Kidney (tissue), 22 donors: ENCODE measurements around the gene PPTC7. TPM values are rescaled to one million over a fixed set of nuclear protein-coding genes. Genes with fewer than 3 reads are reported as not detected.

Experiments
- DNase-seq, 5 donors: peaks; one replicate each; pipeline ENCODE4 v3.0.0-alpha.2; 2013 to 2020
- FAIRE-seq: peaks from 2 replicates; lab custom pipeline; 2012; peaks lifted over from hg19 to GRCh38; lab: Jason Lieb, UNC
- H3K27ac ChIP-seq, 2 donors: one replicate each; pipeline ENCODE4 v1.7.0; 2013; ENCODE audit warnings: low read depth in 2 of 2, low read length in 2 of 2, inconsistent platforms in 1 of 2
- H3K27me3 ChIP-seq: one replicate; pipeline ENCODE4 v1.7.1; 2013; ENCODE audit warnings: low read length, inconsistent platforms; ENCODE audit not compliant: control insufficient read depth, insufficient read depth
- H3K36me3 ChIP-seq, 3 donors: one replicate each; pipeline versions ENCODE4 v1.7.0 to v1.7.1; 2013; ENCODE audit warnings: low read length in 3 of 3, control low read depth in 1 of 3, inconsistent platforms in 1 of 3; ENCODE audit not compliant: insufficient read depth in 3 of 3, control insufficient read depth in 2 of 3
- H3K4me1 ChIP-seq, 3 donors: one replicate each; pipeline versions ENCODE4 v1.7.0 to v1.7.1; 2013; ENCODE audit warnings: low read length in 3 of 3, inconsistent platforms in 1 of 3, low read depth in 1 of 3; ENCODE audit not compliant: control insufficient read depth in 2 of 3, insufficient read depth in 2 of 3
- H3K4me3 ChIP-seq, 3 donors: one replicate each; pipeline versions ENCODE4 v1.7.0 to v1.8.1; 2013; ENCODE audit warnings: low read length in 3 of 3, control low read depth in 1 of 3, inconsistent platforms in 1 of 3
- H3K9ac ChIP-seq, 3 donors: one replicate each; pipeline versions ENCODE4 v1.7.0 to v1.7.1; 2013; ENCODE audit warnings: low read length in 3 of 3, control low read depth in 1 of 3, inconsistent platforms in 1 of 3
- H3K9me3 ChIP-seq, 3 donors: one replicate each; pipeline versions ENCODE4 v1.7.0 to v1.7.1; 2013; ENCODE audit warnings: low read length in 3 of 3, control low read depth in 1 of 3, inconsistent platforms in 1 of 3; ENCODE audit not compliant: control insufficient read depth in 2 of 3, insufficient read depth in 1 of 3
- intact Hi-C: fragments of 100-400 bp; cut with DNase I; formaldehyde crosslinking; loops from one replicate; pipeline ENCODE4 v1.11.1; 2022
- long read RNA-seq, 10 donors: library from polyadenylated mRNA in 1 of 10; unstranded in 1 of 10; transcript quantifications; one replicate each; pipeline ENCODE4 v2.0.0 and lab custom pipeline, GENCODE V29; 2021 to 2026
- polyA plus RNA-seq: library from polyadenylated mRNA; stranded (reverse); fragments of 350-450 nt; fragmentation: Illumina TruSeq; extraction: RNeasy Lipid Tissue Mini Kit (QIAGEN cat#74804); gene quantifications from one replicate; pipeline ENCODE4 v1.2.3, GENCODE V29; 2014; ENCODE audit warnings: low read depth, low replicate concordance; ENCODE audit not compliant: insufficient read depth
- total RNA-seq: library from RNA; stranded (reverse); fragmentation: NEBNext Ultra II Directional; extraction: Animal tissue kit (Norgen Biotek cat#: 25700); gene quantifications from one replicate; pipeline ENCODE4 v1.2.1, GENCODE V29; 2021
- TF ChIP-seq, protein P1 (sequence below): IDR thresholded peaks from 3 replicates; pipeline ENCODE4 v1.5.1; 2012; ENCODE audit warnings: mild to moderate bottlenecking, moderate library complexity, borderline replicate concordance; ENCODE audit not compliant: insufficient read depth; ENCODE audit errors: extremely low read depth
- donor health status: control.
- donor health status: control.
- donor health status: control.
- donor health status: control.
- donor health status: control.
- donor health status: DM: yes; HTN: yes; CAD: no.
- donor health status: Normal renal cell carcinoma (clear cell type).

Gene PPTC7, protein sequence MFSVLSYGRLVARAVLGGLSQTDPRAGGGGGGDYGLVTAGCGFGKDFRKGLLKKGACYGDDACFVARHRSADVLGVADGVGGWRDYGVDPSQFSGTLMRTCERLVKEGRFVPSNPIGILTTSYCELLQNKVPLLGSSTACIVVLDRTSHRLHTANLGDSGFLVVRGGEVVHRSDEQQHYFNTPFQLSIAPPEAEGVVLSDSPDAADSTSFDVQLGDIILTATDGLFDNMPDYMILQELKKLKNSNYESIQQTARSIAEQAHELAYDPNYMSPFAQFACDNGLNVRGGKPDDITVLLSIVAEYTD
- total RNA-seq (27.9 TPM), polyA plus RNA-seq (10.0 TPM)
- long read RNA-seq, donor 1, full-length matches to known transcripts, result 1 of 1 reads
- long read RNA-seq, donor 1, partial matches to known transcripts, result 0 of 1 reads
- long read RNA-seq, donor 1, other reads (novel, unspliced or antisense), result 0 of 1 reads
- long read RNA-seq, donor 2, full-length matches to known transcripts, result 5 of 5 reads
- long read RNA-seq, donor 2, partial matches to known transcripts, result 0 of 5 reads
- long read RNA-seq, donor 2, other reads (novel, unspliced or antisense), result 0 of 5 reads
- long read RNA-seq, donor 3, full-length matches to known transcripts, result 1 of 1 reads
- long read RNA-seq, donor 3, partial matches to known transcripts, result 0 of 1 reads
- long read RNA-seq, donor 3, other reads (novel, unspliced or antisense), result 0 of 1 reads
- long read RNA-seq, donor 4, full-length matches to known transcripts, result 3 of 77 reads
- long read RNA-seq, donor 4, partial matches to known transcripts, result 54 of 77 reads
- long read RNA-seq, donor 4, other reads (novel, unspliced or antisense), result 20 of 77 reads
- long read RNA-seq, donor 5, result 0 reads
- long read RNA-seq, donor 6, result 0 reads
- long read RNA-seq, donor 7, full-length matches to known transcripts, result 4 of 10 reads
- long read RNA-seq, donor 7, partial matches to known transcripts, result 0 of 10 reads
- long read RNA-seq, donor 7, other reads (novel, unspliced or antisense), result 6 of 10 reads
- long read RNA-seq, donor 8, partial matches to known transcripts, result 0 of 1 reads
- long read RNA-seq, donor 8, other reads (novel, unspliced or antisense), result 0 of 1 reads
- long read RNA-seq, donor 9, full-length matches to known transcripts, result 4 of 4 reads
- long read RNA-seq, donor 9, partial matches to known transcripts, result 0 of 4 reads
- long read RNA-seq, donor 9, other reads (novel, unspliced or antisense), result 0 of 4 reads
- long read RNA-seq, donor 10, full-length matches to known transcripts, result 2 of 2 reads
- long read RNA-seq, donor 10, partial matches to known transcripts, result 0 of 2 reads
- long read RNA-seq, donor 10, other reads (novel, unspliced or antisense), result 0 of 2 reads

GRCh38 chr12:110583137-110584059 is at the start of gene PPTC7:
TSS of gene PPTC7 (minus strand) at chr12:110583318. CDS start at chr12:110583031, 287 bp downstream.
- Histone ChIP-seq H3K4me1 (peaks cover 6 to 28% (median 13%) of the 10 kb centered on the region in 3 donors), H3K9me3 (no peaks in the 10 kb centered on the region), H3K27ac (peak within 1 kb of the TSS; percentile 94), H3K27me3 (no peaks in the 10 kb centered on the region), H3K9ac (peak within 1 kb of the TSS; percentile 57 to 95 (median 87)), H3K36me3 (no peaks in the 10 kb centered on the region), H3K4me3 (peak within 1 kb of the TSS; percentile 77 to 84 (median 79))
- FAIRE-seq (no peak), DNase-seq (peak; percentile 97 to 99 (median 98))
- TF ChIP-seq, protein P1, sequence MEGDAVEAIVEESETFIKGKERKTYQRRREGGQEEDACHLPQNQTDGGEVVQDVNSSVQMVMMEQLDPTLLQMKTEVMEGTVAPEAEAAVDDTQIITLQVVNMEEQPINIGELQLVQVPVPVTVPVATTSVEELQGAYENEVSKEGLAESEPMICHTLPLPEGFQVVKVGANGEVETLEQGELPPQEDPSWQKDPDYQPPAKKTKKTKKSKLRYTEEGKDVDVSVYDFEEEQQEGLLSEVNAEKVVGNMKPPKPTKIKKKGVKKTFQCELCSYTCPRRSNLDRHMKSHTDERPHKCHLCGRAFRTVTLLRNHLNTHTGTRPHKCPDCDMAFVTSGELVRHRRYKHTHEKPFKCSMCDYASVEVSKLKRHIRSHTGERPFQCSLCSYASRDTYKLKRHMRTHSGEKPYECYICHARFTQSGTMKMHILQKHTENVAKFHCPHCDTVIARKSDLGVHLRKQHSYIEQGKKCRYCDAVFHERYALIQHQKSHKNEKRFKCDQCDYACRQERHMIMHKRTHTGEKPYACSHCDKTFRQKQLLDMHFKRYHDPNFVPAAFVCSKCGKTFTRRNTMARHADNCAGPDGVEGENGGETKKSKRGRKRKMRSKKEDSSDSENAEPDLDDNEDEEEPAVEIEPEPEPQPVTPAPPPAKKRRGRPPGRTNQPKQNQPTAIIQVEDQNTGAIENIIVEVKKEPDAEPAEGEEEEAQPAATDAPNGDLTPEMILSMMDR, result no peak
- intact Hi-C loops, result no loop called here

DNA sequence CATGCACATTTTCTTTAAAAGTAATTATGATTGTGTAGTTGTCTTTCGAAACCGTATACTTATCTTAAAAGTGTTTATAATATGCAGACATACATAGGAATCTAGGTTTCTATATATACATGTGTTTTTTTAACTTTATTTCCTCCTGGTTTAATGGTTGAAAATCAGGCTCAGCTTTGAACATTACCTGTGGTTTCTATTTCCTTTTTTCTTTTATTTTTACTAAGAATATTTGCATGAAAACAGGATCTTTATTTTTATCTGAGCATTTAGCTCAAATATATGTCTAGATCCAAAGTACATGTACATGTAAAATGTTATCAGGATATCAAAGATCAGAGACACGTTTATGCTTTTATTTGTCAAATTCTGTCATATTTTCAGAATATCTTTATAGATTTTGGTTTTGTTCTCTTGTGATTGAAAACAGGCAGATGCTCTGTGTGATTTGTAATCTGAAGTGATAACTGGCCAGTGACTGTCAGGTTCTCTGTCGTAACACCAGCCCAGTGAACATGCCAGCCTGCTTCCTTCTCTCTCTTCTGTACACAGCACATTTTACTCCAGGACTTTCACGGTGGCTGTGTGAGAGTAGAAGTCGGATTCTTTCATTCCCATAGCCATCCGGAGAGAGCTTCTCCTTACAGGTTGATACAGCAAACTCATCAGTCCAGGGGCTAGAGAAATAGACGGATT is 44.5 kb upstream of the PPTC7 start:
- no peaks in the 10 kb centered on the region for H3K9me3 ChIP-seq

More for the DNA sequence above, 44.5 kb upstream of the PPTC7 start:
- Histone ChIP-seq H3K4me3 (no peak overlapping the region), H3K4me1 (no peaks in the 10 kb centered on the region), H3K36me3 (peaks cover 7 to 9% (median 9%) of the 10 kb centered on the region in 3 donors), H3K27ac (no peak overlapping the region), H3K9ac (no peak overlapping the region), H3K27me3 (no peaks in the 10 kb centered on the region)
- no peak for DNase-seq
- TF ChIP-seq, protein P1, result no peak
- no peak for FAIRE-seq
- intact Hi-C loops, result no loop called here
